HG03354 (cell line): ENCODE results near the gene KNOP1.
"Not testable (repeated sequence)": the region's sequence is repeated elsewhere in the genome, so short reads cannot be mapped to it uniquely, and the experiment has no call there.

ENCODE experiments used
- ATAC-seq: cut with Tn5 transposase; IDR thresholded peaks from one replicate; pipeline ENCODE4 v1.9.1; 2021; ENCODE audit warnings: mild to moderate bottlenecking; ENCODE audit not compliant: unreplicated experiment, poor library complexity, severe bottlenecking

Gene KNOP1

GRCh38 chr16:19745286-19746010 is 27.4 kb upstream of the KNOP1 start:
- no peak for ATAC-seq

- ATAC-seq: no peak
These were observed 26.6 kb upstream of the KNOP1 start for GRCh38 chr16:19744670-19745069.

GRCh38 chr16:19743816-19744159 is 25.8 kb upstream of the KNOP1 start:
- no peak for ATAC-seq

- ATAC-seq: no peak
These were observed 23.3 kb upstream of the KNOP1 start for GRCh38 chr16:19741354-19741753.

GRCh38 chr16:19737306-19738038 is 19.4 kb upstream of the KNOP1 start:
- ATAC-seq: no peak

- no peak for ATAC-seq
These were observed 17.2 kb upstream of the KNOP1 start for GRCh38 chr16:19735074-19735867.

- ATAC-seq: no peak
These were observed 15.5 kb upstream of the KNOP1 start for GRCh38 chr16:19733551-19733950.

GRCh38 chr16:19728636-19728965 is 10.6 kb upstream of the KNOP1 start:
- ATAC-seq: no peak

- no peak for ATAC-seq
These were observed 5.0 kb upstream of the KNOP1 start for GRCh38 chr16:19722981-19723380.

GRCh38 chr16:19722269-19722952 is 4.4 kb upstream of the KNOP1 start:
- ATAC-seq: no peak

GRCh38 chr16:19718624-19718965 is 568 bp upstream of the KNOP1 start:
- ATAC-seq: no peak

- ATAC-seq: no peak
These were observed 713 bp downstream of the KNOP1 start for GRCh38 chr16:19717314-19717713.

GRCh38 chr16:19716728-19717127 is 1.3 kb downstream of the KNOP1 start:
- ATAC-seq: not testable (repeated sequence)

- no peak for ATAC-seq
These were observed 1.8 kb downstream of the KNOP1 start for GRCh38 chr16:19716183-19716582.

GRCh38 chr16:19715566-19715965 is 2.5 kb downstream of the KNOP1 start:
- no peak for ATAC-seq

- no peak for ATAC-seq
These were observed 4.3 kb downstream of the KNOP1 start for GRCh38 chr16:19713697-19714096.

GRCh38 chr16:19712418-19713058 is 5.5 kb downstream of the KNOP1 start:
- ATAC-seq: no peak

- no peak for ATAC-seq
These were observed 6.4 kb downstream of the KNOP1 start for GRCh38 chr16:19711643-19712042.

- no peak for ATAC-seq
These were observed 7.0 kb downstream of the KNOP1 start for GRCh38 chr16:19710991-19711545.
